Measurements from ENCODE around the gene SEC16A. TPM values are rescaled to one million over a fixed set of nuclear protein-coding genes. Genes with fewer than 3 reads are reported as not detected.

The SEC16A gene
- total RNA-seq, 2 donors from 2014 or later = 59.0 to 72.8 TPM

DNA sequence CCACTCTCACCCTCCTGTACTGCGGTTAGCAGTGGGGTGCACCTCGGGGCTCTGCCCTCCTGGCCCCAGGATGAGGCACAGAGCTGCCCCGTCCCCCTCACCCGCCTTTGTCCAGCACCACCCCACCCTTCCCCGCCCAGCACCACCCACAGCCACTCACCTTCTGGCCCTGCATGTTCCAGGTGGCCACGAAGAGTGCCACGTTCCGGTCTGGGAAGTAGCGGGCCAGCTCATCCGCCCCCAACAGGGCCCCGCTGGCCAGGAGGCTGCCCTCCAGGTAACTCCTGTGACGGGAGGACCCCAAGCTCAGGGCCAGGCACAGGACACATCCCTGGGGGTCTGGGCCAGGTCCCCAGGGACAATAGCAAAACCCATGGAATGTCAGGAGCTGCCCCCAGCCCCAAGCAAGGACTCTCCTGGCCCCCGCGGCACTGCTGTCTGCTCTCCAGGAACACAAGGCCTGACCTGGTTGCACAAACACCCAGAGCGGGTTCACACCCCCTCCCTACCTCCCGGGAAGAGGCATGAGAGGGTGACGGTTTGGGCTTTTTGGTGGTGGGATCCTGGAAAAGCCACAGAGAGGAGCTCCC, 48.2 kb downstream of the SEC16A start:
- ATAC-seq (ENCODE audit: insufficient number of reproducible peaks, low FRiP score, low read depth) = no peak
- Histone ChIP-seq H3K9me3 (no peaks in the 10 kb centered on the region), H3K4me3 (no peak overlapping the region), H3K4me1 (ENCODE audit: control insufficient read depth in 1 of 2, low read depth in 2 of 2) (peaks cover 19 to 26% of the 10 kb centered on the region in 2 donors), H3K36me3 (peaks cover 23% of the 10 kb centered on the region), H3K27me3 (replicated peaks; ENCODE audit: insufficient read depth) (no peaks in the 10 kb centered on the region), H3K27ac (no peak overlapping the region)
- DNase-seq (ENCODE audit: low spot score) = no peak
- TF ChIP-seq, protein P1, sequence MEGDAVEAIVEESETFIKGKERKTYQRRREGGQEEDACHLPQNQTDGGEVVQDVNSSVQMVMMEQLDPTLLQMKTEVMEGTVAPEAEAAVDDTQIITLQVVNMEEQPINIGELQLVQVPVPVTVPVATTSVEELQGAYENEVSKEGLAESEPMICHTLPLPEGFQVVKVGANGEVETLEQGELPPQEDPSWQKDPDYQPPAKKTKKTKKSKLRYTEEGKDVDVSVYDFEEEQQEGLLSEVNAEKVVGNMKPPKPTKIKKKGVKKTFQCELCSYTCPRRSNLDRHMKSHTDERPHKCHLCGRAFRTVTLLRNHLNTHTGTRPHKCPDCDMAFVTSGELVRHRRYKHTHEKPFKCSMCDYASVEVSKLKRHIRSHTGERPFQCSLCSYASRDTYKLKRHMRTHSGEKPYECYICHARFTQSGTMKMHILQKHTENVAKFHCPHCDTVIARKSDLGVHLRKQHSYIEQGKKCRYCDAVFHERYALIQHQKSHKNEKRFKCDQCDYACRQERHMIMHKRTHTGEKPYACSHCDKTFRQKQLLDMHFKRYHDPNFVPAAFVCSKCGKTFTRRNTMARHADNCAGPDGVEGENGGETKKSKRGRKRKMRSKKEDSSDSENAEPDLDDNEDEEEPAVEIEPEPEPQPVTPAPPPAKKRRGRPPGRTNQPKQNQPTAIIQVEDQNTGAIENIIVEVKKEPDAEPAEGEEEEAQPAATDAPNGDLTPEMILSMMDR (IDR thresholded peaks at IDR 0.05) = no peak

DNA sequence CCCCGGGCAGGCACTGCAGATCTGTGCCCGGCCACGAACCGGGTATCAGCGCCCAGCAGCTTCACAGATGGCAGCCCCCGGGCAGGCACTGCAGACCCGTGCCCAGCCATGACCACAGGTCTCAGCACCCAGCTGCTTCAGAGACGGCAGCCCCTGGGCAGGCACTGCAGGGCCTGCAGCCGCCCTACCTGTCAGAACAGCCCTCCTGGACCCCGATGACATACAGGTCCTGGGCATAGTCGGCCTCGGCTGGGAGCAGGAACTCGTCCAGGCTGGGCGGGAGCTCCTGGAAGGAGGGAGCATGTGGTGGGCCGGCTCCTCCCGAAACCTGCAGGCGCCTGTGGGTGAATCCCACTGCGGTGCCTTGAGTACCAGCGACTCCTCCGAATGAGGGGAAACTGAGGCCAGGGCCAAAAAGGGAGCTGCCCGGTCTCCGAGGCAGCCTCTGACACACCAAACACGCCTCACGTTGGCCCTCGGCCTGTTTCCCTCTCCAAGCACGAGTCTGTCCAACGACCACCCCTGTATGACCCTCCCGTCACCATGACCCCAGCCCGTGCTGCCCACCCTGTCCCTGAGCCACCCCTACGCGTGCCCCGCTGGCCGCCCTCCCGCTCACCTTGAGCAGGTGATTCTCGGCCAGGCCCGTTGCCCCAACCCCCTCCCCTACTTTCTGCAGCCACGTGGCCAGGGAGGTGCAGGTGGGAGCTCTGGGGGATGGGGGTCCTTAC, 48.8 kb downstream of the SEC16A start:
- H3K27ac ChIP-seq = no peak overlapping the region
- H3K9me3 ChIP-seq = no peaks in the 10 kb centered on the region
- TF ChIP-seq, protein P1 (IDR thresholded peaks at IDR 0.05) = no peak
- peaks cover 19 to 26% of the 10 kb centered on the region in 2 donors for H3K4me1 ChIP-seq (ENCODE audit: control insufficient read depth in 1 of 2, low read depth in 2 of 2)
- DNase-seq (ENCODE audit: low spot score) = no peak
- no peak for ATAC-seq (ENCODE audit: insufficient number of reproducible peaks, low FRiP score, low read depth)
- H3K36me3 ChIP-seq = peaks cover 27% of the 10 kb centered on the region
- H3K4me3 ChIP-seq = no peak overlapping the region
- H3K27me3 ChIP-seq (replicated peaks; ENCODE audit: insufficient read depth) = no peaks in the 10 kb centered on the region

DNA sequence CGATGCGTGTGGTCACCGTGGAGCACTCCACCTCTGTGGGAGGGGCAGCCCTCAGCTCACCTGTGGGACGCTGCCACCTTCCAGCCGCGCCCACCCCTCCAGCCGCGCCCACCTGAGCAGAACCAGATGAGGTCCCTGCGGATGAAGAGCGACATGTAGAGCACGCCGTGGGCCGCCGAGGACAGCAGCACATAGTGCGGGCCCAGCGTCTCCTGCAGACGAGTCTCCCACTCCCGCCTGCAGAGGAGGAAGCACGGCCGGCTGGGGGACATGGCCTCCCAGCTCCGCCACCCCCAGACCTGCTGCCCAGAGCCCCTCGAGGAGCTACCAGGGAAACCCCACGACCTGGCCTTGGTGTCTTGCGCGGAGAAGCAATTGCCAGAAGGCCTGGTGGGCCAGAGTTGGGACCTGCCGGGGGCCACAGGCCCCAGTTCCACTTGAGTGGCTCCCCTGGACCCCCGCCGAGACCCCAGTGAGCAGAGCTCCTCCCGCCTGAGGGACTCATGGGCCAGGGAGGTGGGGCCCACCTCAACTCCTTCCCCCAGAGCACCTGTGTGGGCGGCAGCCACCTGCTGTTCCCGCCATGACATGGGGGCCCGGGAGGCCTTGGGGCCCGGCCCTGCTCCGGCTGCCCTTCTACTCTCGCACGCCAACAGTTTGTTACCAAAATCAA, 49.7 kb downstream of the SEC16A start:
- DNase-seq (ENCODE audit: low spot score) (no peak), ATAC-seq (ENCODE audit: insufficient number of reproducible peaks, low FRiP score, low read depth) (no peak)
- TF ChIP-seq, protein P1 (IDR thresholded peaks at IDR 0.05) = no peak
- no peaks in the 10 kb centered on the region for H3K27me3 ChIP-seq (replicated peaks; ENCODE audit: insufficient read depth)
- H3K4me3 ChIP-seq = no peak overlapping the region
- H3K9me3 ChIP-seq = no peaks in the 10 kb centered on the region
- no peak overlapping the region for H3K27ac ChIP-seq
- peaks cover 30% of the 10 kb centered on the region for H3K36me3 ChIP-seq
- peaks cover 12 to 20% of the 10 kb centered on the region in 2 donors for H3K4me1 ChIP-seq (ENCODE audit: control insufficient read depth in 1 of 2, low read depth in 2 of 2)

DNA sequence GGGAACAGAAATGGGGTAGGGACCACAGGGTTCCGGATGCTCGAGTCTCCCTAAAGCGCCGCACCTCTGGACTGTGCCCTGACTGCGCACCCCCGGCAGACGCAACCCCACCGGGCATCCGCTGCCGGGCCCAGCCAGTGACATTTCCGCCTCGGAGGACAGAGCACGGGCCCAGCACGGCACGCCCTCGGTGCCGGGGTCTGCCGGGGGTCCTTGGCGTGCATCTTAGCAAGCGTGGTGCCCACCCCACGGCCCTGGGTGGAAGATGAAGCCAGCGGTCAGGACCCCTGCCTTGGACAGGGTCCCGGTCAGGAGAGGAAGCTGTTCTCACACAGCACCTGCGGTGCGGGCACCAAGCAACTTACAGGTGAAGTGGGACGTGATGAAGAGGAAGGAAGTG, 50.2 kb downstream of the SEC16A start:
- no peak for DNase-seq (ENCODE audit: low spot score)
- Histone ChIP-seq H3K36me3 (peaks cover 32% of the 10 kb centered on the region), H3K4me3 (no peak overlapping the region), H3K27ac (no peak overlapping the region), H3K4me1 (ENCODE audit: control insufficient read depth in 1 of 2, low read depth in 2 of 2) (peaks cover 6 to 14% of the 10 kb centered on the region in 2 donors), H3K9me3 (no peaks in the 10 kb centered on the region), H3K27me3 (replicated peaks; ENCODE audit: insufficient read depth) (no peaks in the 10 kb centered on the region)
- ATAC-seq (ENCODE audit: insufficient number of reproducible peaks, low FRiP score, low read depth) = no peak
- TF ChIP-seq, protein P1 (IDR thresholded peaks at IDR 0.05) = no peak

DNA sequence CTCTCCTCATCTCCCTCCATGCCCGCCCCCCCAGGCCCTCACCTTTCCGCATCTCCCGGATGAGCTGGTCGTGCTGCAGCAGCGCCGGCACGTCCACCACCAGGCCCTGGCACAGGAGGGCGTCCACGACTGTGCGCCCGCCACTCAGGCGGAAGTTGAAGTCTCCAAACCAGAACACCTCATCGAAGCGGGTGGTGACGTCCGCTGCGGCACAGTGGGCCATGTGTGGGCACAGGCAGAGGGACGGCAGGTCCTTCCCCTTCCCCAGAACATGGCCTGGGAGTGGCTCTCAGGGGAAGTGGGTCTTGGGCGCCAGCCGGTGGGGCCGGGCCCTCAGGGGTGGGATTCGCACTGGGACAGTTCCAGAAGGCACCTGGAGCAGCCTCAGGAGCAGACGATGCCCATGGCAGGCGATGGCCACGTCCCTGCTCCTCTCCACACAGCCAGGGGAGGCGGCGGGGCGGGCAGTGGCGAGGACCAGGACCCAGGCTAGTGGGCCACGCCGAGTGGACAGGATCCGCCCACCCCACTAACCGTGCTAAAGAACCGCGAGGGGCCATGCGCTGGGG, 51.0 kb downstream of the SEC16A start:
- Histone ChIP-seq H3K27ac (no peak overlapping the region), H3K4me1 (ENCODE audit: control insufficient read depth in 1 of 2, low read depth in 2 of 2) (peaks cover 0 to 7% of the 10 kb centered on the region in 2 donors), H3K27me3 (replicated peaks; ENCODE audit: insufficient read depth) (no peaks in the 10 kb centered on the region), H3K36me3 (peaks cover 32% of the 10 kb centered on the region), H3K9me3 (no peaks in the 10 kb centered on the region), H3K4me3 (no peak overlapping the region)
- no peak for ATAC-seq (ENCODE audit: insufficient number of reproducible peaks, low FRiP score, low read depth)
- TF ChIP-seq, protein P1 (IDR thresholded peaks at IDR 0.05) = no peak
- no peak for DNase-seq (ENCODE audit: low spot score)

All from thoracic aorta (tissue), 2 donors.